NCI-H2107 (cell line): ENCODE data around the gene CATSPERZ.
"Not testable (repeated sequence)": the region's sequence is repeated elsewhere in the genome, so short reads cannot be mapped to it uniquely, and the experiment has no call there.

ENCODE experiments used
- DNase-seq: peaks from one replicate; lab custom pipeline; 2025; lab: John Stamatoyannopoulos, UW

The CATSPERZ gene

DNA sequence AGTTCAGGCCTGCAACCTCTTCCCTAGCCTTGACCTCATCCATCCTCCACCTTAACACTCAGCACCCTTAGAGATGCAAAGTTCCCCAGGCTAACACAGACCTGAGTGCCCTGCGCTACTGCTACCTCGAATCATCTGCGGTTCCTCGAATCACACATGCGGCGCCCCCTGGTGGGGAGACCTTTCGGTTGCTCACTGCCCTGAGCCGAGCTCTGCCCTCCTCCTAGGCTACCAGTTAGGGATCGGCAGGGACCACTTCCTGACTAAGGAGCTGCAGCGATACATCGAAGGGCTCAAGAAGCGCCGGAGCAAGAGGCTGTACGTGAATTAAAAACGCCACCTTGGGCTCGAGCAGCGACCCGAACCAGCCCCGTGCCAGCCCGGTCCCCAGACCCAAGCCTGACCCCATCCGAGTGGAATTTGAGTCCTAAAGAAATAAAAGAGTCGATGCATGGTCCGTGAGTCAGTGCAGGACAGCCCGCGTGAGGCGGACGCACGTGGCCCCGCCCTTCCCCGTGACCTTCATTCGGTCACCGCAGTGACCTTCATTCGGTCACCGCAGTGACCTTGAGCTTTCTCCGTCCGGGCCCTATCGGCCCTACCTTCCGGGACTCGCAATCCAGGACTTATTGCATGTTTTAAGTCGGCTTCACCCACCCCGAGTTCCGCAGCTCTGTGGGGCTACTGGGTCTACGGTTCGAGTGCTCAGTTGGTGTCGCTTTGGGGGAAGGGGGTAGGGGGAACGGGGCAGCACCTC is 4.3 kb downstream of the CATSPERZ start:
- DNase-seq = peak; percentile 85

DNA sequence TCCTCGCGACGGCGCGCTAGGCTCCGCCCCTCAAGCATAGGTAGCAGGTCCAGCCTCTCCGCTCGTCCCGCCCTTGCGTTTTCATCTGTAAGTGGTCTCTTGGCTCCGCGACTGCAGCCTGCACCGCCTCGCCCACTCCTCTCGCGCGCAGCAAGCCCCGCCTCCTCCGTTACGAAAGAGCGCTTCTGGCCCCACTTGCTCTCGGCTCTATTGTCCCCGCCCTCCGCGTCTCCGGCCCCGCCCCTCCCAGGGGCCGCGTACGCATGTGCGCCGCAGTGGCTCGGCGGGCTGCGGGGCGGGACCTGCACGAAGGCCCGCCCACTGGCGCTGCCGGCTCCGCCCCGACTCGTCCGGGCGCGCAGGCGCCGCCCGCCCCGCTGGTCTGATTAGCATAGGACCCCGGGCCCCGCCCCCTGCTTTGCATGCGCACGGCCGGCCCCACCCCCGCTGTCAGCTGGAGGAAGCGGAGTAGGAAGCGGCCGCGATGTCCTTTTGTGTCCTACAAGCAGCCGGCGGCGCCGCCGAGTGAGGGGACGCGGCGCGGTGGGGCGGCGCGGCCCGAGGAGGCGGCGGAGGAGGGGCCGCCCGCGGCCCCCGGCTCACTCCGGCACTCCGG is 5.0 kb downstream of the CATSPERZ start, which contains the start of gene ESRRA:
TSS of gene ESRRA (plus strand) at position 450 of the 616 bp plus-strand sequence. CDS start 1,656 bp downstream, outside the sequence.
- DNase-seq = peak; percentile 96

DNA sequence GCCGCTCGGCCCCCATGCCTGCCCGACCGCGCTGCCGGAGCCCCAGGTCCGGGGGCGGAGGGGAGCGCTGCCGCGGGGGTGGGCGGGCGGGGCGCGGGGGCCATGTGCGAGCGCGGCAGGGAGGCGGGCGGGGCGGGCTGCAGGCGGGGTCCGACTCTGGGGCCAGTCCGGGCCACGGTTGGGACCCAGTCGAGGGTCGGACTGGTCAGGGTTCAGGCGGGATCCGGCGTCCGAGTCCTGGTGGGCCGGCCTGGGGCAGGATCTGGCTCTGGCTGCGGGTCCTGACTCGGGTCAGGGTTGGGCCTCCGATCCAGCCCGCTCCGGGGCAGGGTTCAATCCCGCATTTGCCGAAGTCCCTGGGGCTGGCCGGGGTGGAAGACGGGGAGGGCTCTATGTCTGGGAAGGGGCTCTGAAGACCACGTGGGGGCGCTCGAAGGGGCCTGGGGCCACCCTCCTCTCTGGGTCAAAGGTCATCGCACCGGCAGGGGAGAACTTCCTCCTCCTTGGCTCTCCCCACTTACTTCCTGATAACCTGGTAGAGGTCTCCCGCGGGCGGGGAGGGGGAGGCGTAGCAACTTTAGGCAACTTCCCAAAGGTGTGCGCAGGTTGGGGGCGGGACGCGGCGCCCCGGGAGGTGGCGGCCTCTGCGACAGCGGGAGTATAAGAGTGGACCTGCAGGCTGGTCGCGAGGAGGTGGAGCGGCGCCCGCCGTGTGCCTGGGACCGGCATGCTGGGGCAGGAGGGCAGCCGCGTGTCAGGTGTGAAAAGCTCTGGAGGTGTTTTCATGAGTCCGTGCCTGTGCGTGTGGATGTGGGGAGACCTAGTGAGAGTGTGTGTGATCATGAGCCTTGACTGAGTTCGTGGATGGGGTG is 5.8 kb downstream of the CATSPERZ start:
- no peak for DNase-seq

DNA sequence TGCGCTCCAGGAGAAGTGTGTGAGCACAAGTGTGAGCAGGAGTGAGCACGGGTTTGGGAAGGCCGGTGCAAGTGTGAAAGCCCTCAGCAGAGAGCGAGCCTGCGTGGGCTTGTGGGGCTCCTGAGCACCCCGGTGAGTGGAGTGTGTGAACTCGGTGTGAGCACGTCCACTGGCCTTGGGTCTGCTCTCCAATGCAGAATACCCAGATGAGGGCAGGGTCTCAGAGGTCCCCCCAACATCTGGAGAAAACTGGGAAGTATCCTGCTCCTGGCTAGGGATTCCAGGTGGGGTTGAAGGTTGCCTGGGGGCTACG is 6.4 kb downstream of the CATSPERZ start:
- DNase-seq = no peak

DNA sequence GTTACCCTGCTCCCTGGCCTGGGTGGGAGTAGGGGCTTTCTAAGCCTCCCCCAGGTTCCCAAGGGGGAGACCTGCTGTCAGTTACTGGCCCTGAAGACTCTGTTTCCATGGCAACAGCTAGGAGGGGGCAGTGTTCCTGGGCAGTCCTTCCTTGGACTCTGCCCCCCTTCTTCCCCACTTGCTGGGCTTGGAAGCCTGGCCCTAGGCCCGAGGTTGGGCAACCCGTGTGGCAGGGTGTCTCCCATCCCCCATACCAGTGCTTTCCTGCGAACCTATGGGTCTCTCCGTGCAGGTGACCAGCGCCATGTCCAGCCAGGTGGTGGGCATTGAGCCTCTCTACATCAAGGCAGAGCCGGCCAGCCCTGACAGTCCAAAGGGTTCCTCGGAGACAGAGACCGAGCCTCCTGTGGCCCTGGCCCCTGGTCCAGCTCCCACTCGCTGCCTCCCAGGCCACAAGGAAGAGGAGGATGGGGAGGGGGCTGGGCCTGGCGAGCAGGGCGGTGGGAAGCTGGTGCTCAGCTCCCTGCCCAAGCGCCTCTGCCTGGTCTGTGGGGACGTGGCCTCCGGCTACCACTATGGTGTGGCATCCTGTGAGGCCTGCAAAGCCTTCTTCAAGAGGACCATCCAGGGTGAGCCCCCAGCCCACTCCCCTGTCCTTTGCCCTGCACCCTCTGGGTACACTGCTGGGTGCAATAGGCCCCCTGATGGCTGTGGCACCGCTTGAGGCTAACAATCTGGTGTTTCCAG is 6.9 kb downstream of the CATSPERZ start:
- DNase-seq = no peak

DNA sequence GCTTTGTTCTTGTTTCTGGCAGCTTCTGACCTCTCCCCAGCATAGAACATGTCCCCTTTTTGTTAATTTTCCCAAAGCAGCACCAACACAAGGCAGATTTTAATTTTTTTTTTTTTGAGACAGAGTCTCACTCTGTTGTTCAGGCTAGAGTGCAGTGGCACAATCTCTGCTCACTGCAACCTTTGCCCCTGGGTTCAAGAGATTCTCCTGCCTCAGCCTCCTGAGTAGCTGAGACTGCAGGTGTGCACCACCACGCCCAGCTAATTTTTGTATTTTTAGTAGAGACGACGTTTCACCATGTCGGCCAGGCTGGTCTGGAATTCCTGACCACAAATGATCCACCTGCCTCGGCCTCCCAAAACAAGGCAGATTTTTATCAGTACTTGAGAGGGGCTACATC is 7.6 kb downstream of the CATSPERZ start:
- DNase-seq = not testable (repeated sequence)

DNA sequence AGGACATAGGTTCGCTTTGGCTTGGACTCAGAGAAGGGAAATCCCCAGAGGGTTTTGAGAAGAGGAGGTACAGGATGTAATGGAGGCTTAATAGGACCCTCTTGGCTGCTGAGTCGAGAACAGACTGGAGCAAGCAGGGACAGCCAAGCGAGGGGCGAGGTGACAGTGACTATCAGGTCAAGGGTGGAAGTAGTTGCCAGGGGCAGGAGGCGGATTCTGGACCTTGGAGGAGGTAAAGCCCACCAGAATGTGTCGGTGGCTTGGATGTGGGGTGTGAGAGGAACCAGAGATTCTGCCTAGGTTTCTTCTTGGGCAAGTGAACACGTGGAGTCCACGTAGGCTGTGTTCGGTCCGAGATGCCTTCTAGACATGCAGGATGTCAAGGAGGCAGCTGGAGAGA is 12.8 kb downstream of the CATSPERZ start:
- no peak for DNase-seq

DNA sequence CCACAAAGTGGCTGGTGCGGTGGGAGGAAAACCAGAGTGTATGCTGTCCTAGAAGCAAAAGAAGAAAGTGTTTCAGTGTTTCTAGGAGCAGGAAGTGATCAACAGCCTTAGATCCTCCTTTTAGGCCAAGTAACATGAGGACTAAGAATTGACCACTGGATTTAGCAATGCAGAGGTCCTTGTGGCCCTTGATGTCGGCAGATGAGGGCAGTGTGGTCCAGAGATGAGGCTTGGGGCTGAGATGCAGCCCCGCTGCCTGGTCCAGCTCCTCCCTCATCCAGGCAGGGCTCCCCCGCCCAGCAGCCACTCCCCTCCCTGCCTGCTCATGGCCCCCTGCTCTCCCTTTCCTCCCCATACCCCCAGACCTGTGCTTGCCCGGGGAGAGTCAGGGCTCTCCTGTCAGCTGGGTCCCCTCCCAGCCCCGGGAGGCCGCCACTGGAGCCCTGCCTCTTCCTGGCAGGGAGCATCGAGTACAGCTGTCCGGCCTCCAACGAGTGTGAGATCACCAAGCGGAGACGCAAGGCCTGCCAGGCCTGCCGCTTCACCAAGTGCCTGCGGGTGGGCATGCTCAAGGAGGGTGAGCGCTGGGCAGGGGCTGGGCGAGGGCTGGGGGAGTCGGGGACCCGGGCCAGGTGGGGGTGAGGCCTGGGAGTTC is 13.5 kb downstream of the CATSPERZ start:
- DNase-seq = no peak

DNA sequence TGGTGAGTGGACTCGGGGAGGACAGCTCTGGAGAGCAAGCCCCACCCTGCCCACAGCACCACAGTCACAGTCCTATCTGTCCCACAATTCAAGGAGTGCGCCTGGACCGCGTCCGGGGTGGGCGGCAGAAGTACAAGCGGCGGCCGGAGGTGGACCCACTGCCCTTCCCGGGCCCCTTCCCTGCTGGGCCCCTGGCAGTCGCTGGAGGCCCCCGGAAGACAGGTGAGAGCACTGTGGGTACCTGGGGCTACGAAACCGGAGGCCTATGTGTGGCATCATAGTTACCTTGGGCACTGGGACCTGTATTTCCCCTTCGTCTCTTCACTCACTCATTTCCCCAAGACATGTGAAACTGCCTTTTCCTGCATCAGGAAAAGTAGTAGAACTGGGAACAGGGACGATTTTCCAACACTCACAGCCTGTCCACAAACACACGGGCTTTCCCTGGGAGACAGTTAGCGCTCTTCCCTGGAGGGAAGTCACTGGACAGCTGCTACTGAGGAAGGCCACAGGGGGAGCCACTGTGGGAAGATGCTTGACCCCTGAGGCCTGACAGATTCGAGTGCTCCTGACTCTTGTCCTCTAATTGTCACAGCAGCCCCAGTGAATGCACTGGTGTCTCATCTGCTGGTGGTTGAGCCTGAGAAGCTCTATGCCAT is 14.1 kb downstream of the CATSPERZ start:
- DNase-seq = no peak

DNA sequence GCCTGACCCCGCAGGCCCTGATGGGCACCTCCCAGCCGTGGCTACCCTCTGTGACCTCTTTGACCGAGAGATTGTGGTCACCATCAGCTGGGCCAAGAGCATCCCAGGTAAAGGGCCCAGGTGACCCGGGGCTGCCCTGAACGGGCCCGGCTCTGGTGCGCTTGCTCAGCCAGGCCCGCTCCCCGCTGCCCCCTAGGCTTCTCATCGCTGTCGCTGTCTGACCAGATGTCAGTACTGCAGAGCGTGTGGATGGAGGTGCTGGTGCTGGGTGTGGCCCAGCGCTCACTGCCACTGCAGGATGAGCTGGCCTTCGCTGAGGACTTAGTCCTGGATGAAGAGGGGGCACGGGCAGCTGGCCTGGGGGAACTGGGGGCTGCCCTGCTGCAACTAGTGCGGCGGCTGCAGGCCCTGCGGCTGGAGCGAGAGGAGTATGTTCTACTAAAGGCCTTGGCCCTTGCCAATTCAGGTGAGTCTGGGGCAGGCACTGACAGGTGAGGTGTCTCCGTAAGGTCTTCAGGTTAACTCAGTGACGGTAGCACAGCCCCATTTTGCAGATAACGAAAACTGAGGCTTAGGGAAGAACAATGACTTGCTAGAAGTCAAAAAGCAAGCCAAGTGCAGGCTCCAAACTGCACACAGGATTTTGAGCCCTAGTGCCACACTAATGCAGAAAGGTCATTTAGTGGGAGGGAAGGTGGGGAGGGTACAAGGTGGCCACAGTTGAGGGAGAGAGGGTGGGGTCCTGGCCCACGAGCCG is 14.8 kb downstream of the CATSPERZ start:
- DNase-seq = no peak

DNA sequence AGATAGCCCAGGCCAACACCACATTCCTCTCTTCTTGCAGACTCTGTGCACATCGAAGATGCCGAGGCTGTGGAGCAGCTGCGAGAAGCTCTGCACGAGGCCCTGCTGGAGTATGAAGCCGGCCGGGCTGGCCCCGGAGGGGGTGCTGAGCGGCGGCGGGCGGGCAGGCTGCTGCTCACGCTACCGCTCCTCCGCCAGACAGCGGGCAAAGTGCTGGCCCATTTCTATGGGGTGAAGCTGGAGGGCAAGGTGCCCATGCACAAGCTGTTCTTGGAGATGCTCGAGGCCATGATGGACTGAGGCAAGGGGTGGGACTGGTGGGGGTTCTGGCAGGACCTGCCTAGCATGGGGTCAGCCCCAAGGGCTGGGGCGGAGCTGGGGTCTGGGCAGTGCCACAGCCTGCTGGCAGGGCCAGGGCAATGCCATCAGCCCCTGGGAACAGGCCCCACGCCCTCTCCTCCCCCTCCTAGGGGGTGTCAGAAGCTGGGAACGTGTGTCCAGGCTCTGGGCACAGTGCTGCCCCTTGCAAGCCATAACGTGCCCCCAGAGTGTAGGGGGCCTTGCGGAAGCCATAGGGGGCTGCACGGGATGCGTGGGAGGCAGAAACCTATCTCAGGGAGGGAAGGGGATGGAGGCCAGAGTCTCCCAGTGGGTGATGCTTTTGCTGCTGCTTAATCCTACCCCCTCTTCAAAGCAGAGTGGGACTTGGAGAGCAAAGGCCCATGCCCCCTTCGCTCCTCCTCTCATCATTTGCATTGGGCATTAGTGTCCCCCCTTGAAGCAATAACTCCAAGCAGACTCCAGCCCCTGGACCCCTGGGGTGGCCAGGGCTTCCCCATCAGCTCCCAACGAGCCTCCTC is 15.7 kb downstream of the CATSPERZ start:
- not testable (repeated sequence) for DNase-seq

DNA sequence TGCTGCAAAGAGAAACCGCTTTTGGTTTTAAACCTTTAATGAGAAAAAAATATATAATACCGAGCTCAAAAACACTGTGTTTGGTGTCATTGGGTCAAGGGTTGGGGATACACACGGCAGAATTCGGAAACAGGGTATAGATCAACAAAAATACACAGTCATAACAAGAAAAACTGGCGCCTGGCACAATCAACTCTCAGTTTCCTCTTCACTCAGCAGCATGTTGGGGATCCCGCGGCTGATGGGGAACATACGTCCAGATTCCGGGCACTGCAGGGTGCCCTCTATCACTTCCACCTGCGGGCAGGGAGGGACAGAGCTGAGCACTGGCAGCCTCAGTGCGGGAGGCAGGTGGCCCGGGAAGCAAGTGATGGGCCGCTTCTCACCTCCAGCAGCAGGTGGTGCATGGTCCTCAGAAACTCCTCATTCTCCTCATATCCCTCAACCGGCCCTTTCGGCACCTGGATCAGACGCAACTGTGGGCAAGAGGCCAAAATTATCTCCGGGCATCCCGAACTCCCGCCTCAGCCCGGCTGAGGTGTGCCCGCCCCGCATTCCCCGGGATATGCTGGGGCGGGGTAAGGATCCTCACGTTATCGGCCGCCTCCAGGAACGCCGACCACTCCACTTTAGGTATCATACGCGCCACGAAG is 16.6 kb downstream of the CATSPERZ start:
- DNase-seq = no peak

DNA sequence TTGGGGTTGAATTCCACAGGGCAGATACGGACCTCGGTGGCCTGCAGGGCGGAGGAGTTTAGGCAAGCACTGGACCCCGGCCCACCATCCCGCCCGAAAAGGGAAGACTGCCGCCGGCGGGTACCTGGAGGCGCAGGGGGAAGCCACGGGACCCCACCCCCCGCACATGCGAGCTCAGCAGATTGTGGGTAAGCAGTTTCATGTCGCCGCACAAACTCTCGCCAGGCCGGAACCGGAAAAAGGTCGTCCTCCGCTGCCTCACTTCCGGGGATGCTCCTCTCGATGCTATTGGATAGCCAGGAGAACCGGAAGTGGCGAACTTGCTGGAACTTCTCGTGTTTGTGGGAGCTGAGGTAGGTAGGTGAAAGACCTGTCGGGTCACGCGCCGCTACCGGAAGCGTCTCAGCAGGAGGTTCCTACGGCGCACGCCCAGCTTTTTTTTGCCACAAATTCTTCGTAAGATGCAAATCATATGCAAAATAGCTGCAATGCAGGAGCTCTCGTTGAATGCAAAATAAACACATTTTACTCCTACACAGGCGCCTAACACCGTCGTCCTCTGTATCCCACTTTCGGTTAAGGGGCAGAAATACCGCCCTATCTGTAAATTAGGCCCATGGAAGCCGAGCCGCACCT is 17.3 kb downstream of the CATSPERZ start, which contains the start of gene TRMT112:
TSS of gene TRMT112 (minus strand) at position 235 of the 636 bp plus-strand sequence. CDS start at position 202, 33 bp downstream.
- DNase-seq = peak; percentile 89

DNA sequence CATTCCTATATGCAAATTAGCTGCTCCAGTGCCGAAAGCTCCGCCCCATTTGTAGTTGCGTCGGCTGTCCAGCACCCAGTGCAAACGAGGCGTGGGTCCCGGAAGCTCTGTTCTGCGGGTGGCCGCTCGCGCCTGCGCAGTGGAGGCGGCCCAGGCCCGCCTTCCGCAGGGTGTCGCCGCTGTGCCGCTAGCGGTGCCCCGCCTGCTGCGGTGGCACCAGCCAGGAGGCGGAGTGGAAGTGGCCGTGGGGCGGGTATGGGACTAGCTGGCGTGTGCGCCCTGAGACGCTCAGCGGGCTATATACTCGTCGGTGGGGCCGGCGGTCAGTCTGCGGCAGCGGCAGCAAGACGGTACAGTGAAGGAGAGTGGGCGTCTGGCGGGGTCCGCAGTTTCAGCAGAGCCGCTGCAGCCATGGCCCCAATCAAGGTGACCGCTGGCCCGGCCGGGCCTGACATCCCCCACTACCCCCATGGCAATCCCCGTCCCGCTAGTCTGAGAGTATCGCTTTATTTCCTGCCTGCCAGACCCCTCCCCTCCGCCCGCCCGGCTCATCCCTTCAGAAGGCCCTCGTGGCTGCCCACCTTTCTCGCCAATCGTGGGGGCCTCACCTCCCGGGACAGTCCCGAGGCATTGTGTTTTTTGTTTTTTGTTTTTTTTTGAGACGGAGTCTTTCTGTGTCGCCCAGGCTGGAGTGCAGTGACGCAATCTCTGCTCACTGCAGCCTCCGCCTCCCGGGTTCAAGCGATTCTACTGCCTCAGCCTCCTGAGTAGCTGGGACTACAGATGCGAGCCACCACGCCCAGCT is 18.0 kb downstream of the CATSPERZ start, which contains the start of gene PRDX5:
TSS of gene PRDX5 (plus strand) at position 161 of the 805 bp plus-strand sequence. CDS start at position 256, 95 bp downstream.
- DNase-seq = peak; percentile 89

DNA sequence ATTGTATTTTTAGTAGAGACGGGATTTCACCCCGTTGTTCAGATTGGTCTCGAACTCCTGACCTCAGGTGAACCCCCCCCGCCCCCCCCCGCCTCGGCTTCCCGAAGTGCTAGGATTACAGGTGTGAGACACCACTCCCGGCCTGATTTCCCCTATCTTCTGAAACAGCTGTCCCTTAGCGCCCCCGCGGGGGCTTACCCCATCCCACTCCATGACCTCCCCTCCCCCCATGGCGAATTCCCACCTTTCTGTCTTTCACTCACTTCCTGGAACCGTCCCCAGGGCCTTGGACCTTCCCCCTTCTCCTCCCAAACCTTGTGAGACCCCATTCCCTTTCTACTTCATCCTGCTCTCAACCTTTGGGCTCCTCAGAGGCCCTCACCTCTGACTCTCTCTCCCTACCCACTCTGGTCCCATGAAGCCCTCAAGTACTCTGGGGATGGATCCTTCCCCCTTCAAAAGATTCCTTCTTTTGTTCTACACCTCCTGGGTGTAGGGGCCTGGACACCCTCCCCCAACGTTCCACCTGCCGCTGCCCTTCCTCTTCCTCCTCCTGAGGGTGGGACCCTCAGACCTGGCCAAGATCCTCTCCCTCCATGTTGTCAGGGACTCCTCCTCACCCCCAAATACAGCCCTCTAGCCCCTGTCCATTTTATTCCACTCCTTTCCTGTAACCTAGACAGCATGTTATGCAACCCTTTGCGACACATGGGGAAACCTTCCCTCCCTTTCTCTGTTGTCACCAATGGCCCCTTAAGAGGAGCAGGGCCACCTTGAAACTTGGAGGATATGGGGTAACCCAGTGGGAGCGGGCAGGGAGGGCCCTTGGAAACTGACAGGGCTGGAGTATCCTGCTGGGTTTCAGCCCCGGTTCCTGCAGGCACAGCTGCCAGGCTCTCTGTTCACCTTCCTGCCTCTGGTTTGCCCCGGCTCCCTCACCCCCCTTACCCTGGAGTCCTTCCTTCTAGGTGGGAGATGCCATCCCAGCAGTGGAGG is 18.9 kb downstream of the CATSPERZ start:
- DNase-seq = no peak

DNA sequence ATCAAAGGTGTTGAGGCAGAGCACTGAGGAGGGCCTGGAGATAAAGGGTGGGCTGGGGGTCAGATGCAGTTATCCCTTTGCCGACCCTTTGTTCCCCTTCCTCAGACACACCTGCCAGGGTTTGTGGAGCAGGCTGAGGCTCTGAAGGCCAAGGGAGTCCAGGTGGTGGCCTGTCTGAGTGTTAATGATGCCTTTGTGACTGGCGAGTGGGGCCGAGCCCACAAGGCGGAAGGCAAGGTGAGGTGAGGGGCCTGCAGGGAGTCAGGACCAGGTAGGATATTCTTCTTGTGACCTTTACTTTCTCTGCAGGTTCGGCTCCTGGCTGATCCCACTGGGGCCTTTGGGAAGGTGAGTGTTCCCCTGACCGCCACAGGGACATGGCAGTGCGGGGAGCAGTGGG is 20.4 kb downstream of the CATSPERZ start:
- DNase-seq = no peak
